AG09309 (cell line): ENCODE data around the gene URI1.

Experiments used
- DNase-seq: peaks from one replicate; pipeline ENCODE4 v3.0.0-alpha.2; 2010; ENCODE audit warnings: low read depth
- H3K4me3 ChIP-seq: 2 replicates; pipeline ENCODE4 v1.5.1; 2011; ENCODE audit warnings: mild to moderate bottlenecking, low read depth, low read length, moderate library complexity; ENCODE audit not compliant: control insufficient read depth
- CTCF ChIP-seq: IDR thresholded peaks from 2 replicates; pipeline ENCODE4 v1.5.1; 2011; ENCODE audit warnings: mild to moderate bottlenecking, low read depth, low read length, inconsistent platforms; ENCODE audit not compliant: insufficient read depth, control insufficient read depth; ENCODE audit errors: missing control alignments

Gene URI1

GRCh38 chr19:29941828-29942403 is at the start of gene URI1:
Gene URI1, plus strand, starts transcription at chr19:29942239. Its CDS starts 309 bp downstream, at chr19:29942548.
- no peak for DNase-seq
- TF ChIP-seq CTCF: no peak
- H3K4me3 ChIP-seq: peak within 1 kb of the TSS; percentile 97

GRCh38 chr19:29893606-29894284 is 48.3 kb upstream of the URI1 start:
- no peak for DNase-seq
- no peak for TF ChIP-seq CTCF
- H3K4me3 ChIP-seq: no peak overlapping the region

GRCh38 chr19:29896802-29897201 is 45.2 kb upstream of the URI1 start:
- TF ChIP-seq CTCF: no peak
- no peak overlapping the region for H3K4me3 ChIP-seq
- no peak for DNase-seq

- no peak for TF ChIP-seq CTCF
- no peak overlapping the region for H3K4me3 ChIP-seq
- DNase-seq: no peak
These were observed 44.6 kb upstream of the URI1 start for GRCh38 chr19:29897466-29897865.

- DNase-seq: no peak
- no peak overlapping the region for H3K4me3 ChIP-seq
- no peak for TF ChIP-seq CTCF
These were observed 38.0 kb upstream of the URI1 start for GRCh38 chr19:29904017-29904416.

GRCh38 chr19:29908963-29909944 is 32.8 kb upstream of the URI1 start:
- no peak overlapping the region for H3K4me3 ChIP-seq
- DNase-seq: no peak
- TF ChIP-seq CTCF: no peak
